Mucosa of descending colon (tissue), 3 donors: Measurements from ENCODE around the gene ROBO2. TPM values are rescaled to one million over a fixed set of nuclear protein-coding genes. Genes with fewer than 3 reads are reported as not detected.

Experiments used
- ATAC-seq: fragments of 200-7000 bp; cut with Tn5 transposase; one replicate; pipeline ENCODE4 v1.9.1; 2020; ENCODE audit warnings: mild to moderate bottlenecking, moderate library complexity
- DNase-seq, 3 donors: peaks; one replicate each; pipeline ENCODE4 v3.0.0-alpha.2; 2020
- H3K36me3 ChIP-seq: fragments of 200-600 bp; one replicate; pipeline ENCODE4 v1.8.0; 2021; ENCODE audit warnings: low read depth, mild to moderate bottlenecking
- H3K4me1 ChIP-seq: fragments of 200-600 bp; one replicate; pipeline ENCODE4 v1.8.0; 2021; ENCODE audit warnings: low read depth, mild to moderate bottlenecking
- H3K4me3 ChIP-seq: fragments of 200-600 bp; one replicate; pipeline ENCODE4 v1.8.0; 2021; ENCODE audit warnings: mild to moderate bottlenecking
- H3K9me3 ChIP-seq: fragments of 200-600 bp; one replicate; pipeline ENCODE4 v1.8.0; 2021; ENCODE audit warnings: mild to moderate bottlenecking
- intact Hi-C, 2 donors: fragments of 100-400 bp; cut with DNase I in 1 of 2; cut with micrococcal nuclease in 1 of 2; formaldehyde crosslinking; loops; one replicate each; pipeline versions ENCODE4 v1.11.0 to v1.11.1; 2022; cut with DNase I, micrococcal nuclease
- total RNA-seq, 3 donors: library from RNA; stranded (reverse); fragmentation: NEBNext Ultra II Directional in 2 of 3; extraction: Animal tissue kit (Norgen Biotek cat#: 25700) in 2 of 3; gene quantifications; one replicate each; pipeline versions ENCODE4 v1.2.1 to v1.2.4, GENCODE V29; 2021 to 2023
- TF ChIP-seq, protein P1 (sequence below): fragments of 200-600 bp; IDR thresholded peaks from one replicate; pipeline ENCODE4 v1.8.0; 2022; ENCODE audit warnings: antibody characterized with exemption, mild to moderate bottlenecking
- donor health status: DM: no; HTN: no; CAD: no; lungs with moderate emphysema.
- donor health status: DM: no; HTN: no; CAD: no.
- donor health status: DM: no; HTN: yes; CAD: no.

ROBO2 gene
- total RNA-seq, 3 donors from 2014 or later = 1.3 to 2.1 (median 1.4) TPM

DNA sequence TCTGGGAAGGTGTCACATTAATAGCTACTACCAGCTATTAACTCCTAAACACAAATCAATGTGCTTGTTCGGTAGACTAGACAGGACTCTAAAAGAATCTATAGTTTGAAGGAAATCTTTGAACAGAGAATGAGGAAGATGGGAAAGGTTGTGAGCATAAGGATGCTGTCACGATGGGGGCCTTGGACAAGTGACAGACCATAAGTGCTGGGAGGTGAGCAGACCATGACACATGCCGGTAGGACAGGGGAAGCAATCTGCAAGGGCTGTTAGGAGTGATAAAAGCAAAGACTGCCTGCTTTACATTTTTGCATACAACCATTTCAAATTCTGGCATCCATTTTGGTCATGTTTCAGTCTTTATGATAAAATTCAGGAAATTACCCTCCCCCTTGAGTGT lies 645.8 kb downstream of the ROBO2 start:
- DNase-seq = no peak
- H3K36me3 ChIP-seq = no peaks in the 10 kb centered on the region
- H3K9me3 ChIP-seq = peaks cover 34% of the 10 kb centered on the region
- TF ChIP-seq, protein P1, sequence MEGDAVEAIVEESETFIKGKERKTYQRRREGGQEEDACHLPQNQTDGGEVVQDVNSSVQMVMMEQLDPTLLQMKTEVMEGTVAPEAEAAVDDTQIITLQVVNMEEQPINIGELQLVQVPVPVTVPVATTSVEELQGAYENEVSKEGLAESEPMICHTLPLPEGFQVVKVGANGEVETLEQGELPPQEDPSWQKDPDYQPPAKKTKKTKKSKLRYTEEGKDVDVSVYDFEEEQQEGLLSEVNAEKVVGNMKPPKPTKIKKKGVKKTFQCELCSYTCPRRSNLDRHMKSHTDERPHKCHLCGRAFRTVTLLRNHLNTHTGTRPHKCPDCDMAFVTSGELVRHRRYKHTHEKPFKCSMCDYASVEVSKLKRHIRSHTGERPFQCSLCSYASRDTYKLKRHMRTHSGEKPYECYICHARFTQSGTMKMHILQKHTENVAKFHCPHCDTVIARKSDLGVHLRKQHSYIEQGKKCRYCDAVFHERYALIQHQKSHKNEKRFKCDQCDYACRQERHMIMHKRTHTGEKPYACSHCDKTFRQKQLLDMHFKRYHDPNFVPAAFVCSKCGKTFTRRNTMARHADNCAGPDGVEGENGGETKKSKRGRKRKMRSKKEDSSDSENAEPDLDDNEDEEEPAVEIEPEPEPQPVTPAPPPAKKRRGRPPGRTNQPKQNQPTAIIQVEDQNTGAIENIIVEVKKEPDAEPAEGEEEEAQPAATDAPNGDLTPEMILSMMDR = no peak
- H3K4me1 ChIP-seq = no peaks in the 10 kb centered on the region
- intact Hi-C loops = no loop called here
- no peak overlapping the region for H3K4me3 ChIP-seq
- ATAC-seq = no peak

DNA sequence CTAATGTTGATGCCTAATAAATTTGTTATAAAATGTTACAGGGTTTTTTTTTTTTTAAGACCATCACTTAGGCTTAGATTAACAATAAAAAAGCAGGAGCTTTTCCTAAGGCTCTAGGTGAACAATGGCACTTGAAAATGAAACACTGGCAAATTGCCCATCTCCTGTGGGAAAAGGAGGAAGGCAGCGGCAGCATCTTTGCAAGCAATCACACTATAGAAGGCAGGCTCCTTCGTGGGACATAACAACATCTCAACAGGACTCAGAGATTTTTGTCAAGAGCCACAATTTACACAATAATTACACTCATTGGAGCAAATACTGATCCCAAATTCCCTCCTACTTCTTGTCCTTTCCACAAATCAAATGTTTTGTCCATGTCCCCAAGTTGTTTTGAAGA lies 646.7 kb downstream of the ROBO2 start:
- no peaks in the 10 kb centered on the region for H3K4me1 ChIP-seq
- ATAC-seq = no peak
- H3K36me3 ChIP-seq = no peaks in the 10 kb centered on the region
- TF ChIP-seq, protein P1 = no peak
- intact Hi-C loops = no loop called here
- no peak overlapping the region for H3K4me3 ChIP-seq
- DNase-seq = no peak
- peaks cover 26% of the 10 kb centered on the region for H3K9me3 ChIP-seq

DNA sequence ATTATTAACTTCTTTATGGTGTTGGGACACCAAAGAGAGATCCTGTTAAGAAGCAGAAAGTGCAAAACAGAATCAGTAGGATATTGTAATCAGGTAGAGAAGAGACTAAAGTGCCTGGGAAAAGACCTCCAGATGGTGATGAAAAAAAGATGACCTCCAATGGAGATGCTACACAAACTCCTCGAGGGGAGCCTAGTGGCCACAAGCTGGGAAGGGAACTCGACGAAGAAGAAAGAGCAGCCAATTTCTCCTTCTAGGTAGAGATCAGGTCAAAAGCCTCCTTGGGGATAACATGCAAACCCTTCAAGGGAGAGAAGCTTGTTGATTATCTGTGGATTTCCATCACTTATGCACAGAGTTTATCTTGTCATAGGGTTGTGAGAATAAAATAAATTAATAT lies 647.6 kb downstream of the ROBO2 start:
- Histone ChIP-seq H3K9me3 (peaks cover 16% of the 10 kb centered on the region), H3K36me3 (no peaks in the 10 kb centered on the region), H3K4me3 (no peak overlapping the region), H3K4me1 (no peaks in the 10 kb centered on the region)
- ATAC-seq (no peak), DNase-seq (no peak)
- intact Hi-C loops = no loop called here
- TF ChIP-seq, protein P1 = no peak

DNA sequence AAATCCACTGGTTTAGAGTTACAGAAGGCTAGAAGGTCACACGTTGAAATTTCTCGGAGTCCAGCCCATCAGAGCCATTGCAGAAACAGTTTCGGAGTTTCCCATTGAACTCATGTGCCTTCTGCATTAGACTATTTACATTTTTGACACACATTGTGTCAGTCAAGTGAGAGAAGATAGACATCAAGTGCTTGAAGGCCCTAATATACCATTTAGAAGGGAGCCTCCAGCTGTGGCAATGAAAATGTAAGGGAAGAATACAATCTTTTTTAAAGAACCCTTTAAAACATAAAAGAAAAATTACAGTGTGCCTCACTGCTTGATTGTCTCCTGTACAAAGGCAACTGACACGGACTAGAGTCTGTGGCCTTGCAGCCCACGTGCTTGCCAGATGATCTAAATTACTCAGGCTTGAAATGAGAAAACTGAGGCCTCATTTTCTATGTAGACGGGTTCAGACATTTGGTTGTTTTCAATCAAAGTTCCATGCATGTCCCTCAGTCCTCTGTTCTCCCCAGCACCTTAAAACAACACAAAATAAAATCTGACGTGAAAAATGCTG lies 650.5 kb downstream of the ROBO2 start:
- H3K9me3 ChIP-seq = peaks cover 2% of the 10 kb centered on the region
- TF ChIP-seq, protein P1 = no peak
- no peaks in the 10 kb centered on the region for H3K4me1 ChIP-seq
- intact Hi-C loops = no loop called here
- no peaks in the 10 kb centered on the region for H3K36me3 ChIP-seq
- no peak overlapping the region for H3K4me3 ChIP-seq
- ATAC-seq (no peak), DNase-seq (no peak)

DNA sequence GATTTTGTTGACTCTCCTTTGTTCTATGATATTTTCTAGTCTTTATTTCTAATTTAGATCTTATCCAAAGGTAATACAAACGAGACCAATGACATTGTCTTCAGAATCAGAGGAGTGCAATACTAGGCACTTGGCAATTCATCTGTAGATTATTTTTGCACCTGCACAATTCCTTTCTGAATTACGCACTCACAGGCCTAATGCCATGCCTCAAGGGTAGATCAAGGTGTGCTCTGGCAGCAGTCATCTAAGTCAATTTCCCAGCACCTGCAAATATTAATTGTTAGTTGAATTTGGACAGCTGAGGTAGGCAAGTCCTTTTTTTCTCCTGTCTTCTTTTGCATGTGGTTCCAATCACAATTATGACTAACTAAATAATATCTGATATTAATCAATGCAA lies 653.2 kb downstream of the ROBO2 start:
- H3K36me3 ChIP-seq = no peaks in the 10 kb centered on the region
- no peak for ATAC-seq
- intact Hi-C loops = no loop called here
- no peak overlapping the region for H3K4me3 ChIP-seq
- H3K9me3 ChIP-seq = no peaks in the 10 kb centered on the region
- no peak for DNase-seq
- TF ChIP-seq, protein P1 = no peak
- no peaks in the 10 kb centered on the region for H3K4me1 ChIP-seq
